GM23248 (cell line): ENCODE measurements around the gene HCRTR2.

ENCODE experiments used
- EZH2 ChIP-seq: fragments of 200-600 bp; sonication (generic); IDR thresholded peaks from 2 replicates; pipeline ENCODE4 v1.6.1; 2018; ENCODE audit warnings: antibody characterized with exemption, mild to moderate bottlenecking; ENCODE audit not compliant: insufficient read depth, poor library complexity, severe bottlenecking
- EZH2phosphoT487 ChIP-seq: fragments of 200-600 bp; sonication (generic); IDR thresholded peaks from 2 replicates; pipeline ENCODE4 v1.6.1; 2018; ENCODE audit warnings: antibody characterized with exemption, moderate library complexity, mild to moderate bottlenecking, low read depth; ENCODE audit not compliant: insufficient read depth

DNA sequence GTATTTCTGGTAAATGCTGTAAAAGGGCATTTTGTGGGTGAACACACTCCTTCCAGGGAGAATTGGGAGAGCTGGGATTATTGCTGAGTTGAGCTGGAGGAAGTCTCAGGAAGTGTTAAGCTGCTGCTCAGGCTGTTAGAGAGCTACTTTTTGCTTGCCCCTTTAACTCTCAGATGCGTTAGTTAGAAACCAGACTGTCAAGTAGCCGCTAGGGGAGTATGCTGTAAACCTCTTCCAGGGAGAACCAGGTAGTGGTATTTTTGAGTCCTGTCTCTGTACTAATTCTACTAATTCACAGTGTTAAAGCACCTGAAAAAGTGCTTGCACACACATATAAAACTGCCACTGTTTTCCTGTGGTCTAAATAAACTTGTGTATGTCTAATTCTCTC is 146.4 kb downstream of the HCRTR2 start:
- TF ChIP-seq EZH2 (no peak), EZH2phosphoT487 (no peak)
